Posterior cingulate gyrus (tissue), 11 donors: Measurements from ENCODE around the gene NR2F2.

ENCODE experiments used
- DNase-seq, 10 donors: peaks; one replicate each; pipeline versions ENCODE4 v3.0.0 to v3.0.0-alpha.2; 2020 to 2021; ENCODE audit warnings: mixed read lengths in 3 of 10
- intact Hi-C: fragments of 100-400 bp; cut with DNase I; formaldehyde crosslinking; loops from one replicate; pipeline ENCODE4 v1.15.1; 2023

NR2F2 gene

GRCh38 chr15:96350934-96351724, 20.6 kb downstream of the NR2F2 start:
- intact Hi-C loops = no loop called here
- no peak for DNase-seq

GRCh38 chr15:96351761-96352603, 21.5 kb downstream of the NR2F2 start:
- no peak for DNase-seq
- intact Hi-C loops = loop anchor here (2.0 kb wide), 1 partner anchor 1093 kb away; no protein-coding TSS in a partner anchor

DNA sequence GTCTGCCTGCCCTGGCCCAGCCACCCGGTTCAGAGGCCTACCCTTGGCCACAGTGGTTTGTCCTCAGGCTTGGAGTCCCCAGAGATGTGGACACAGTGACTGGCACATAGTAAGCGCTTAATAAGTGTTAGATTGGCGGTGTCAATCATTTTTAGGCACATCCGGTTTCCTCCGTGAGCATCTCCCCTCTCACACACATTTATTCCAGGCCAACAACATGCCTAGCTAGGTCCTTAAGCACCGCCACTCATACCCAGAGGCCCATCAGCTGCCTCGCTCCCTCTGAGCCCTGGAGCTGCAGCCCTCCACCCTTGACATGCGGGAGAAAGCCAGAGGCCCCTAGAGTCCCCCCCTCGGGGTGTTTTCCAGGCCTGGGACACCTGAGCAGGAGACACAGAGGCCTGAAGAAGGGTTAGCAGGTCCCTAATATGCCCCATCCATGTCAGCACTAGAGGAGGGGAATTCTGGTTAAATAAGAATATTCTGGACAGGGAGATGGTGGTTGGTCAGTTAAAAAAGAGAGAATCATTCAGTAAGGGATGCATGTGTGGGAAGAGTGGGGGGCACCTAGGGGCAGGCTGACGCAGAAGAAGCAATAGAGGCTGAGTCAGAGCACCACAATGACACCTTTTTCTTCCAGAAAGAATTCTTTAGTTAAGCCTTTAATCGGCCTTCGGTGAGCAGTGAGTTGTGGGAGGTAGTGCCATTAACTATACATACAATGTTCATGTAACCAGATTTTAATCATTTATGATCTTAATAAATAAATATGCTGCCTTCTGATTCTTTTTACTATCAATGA, 22.3 kb downstream of the NR2F2 start:
- peak in 1 of 10 donors; percentile 55 for DNase-seq
- intact Hi-C loops = loop anchor here (2.0 kb wide), 1 partner anchor 1094 kb away; no protein-coding TSS in a partner anchor

DNA sequence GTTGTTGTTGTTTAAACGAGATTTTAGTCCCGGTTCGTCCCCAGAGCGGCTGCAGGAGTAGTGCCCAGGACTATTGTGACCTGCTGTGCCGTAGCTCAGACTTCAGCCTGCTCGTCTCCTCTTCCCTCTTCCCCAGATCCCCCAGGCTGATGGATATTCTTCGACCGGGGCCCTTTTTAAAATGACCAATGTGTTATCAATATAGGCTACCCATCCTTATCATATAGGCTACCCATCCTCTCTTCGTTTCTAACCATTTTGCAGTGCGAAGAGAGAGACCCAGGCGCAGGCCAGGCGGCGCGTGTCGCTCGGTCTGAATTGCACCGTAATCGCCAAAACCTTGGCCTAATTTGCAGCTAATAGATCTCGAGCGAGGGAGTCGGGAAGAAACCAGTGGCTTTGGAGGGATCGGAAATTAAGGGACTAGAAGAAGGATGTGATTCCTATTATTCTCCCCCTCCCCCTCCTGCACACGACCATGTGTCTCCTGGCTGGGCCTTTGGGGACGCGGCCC, 23.0 kb downstream of the NR2F2 start:
- no peak for DNase-seq

DNA sequence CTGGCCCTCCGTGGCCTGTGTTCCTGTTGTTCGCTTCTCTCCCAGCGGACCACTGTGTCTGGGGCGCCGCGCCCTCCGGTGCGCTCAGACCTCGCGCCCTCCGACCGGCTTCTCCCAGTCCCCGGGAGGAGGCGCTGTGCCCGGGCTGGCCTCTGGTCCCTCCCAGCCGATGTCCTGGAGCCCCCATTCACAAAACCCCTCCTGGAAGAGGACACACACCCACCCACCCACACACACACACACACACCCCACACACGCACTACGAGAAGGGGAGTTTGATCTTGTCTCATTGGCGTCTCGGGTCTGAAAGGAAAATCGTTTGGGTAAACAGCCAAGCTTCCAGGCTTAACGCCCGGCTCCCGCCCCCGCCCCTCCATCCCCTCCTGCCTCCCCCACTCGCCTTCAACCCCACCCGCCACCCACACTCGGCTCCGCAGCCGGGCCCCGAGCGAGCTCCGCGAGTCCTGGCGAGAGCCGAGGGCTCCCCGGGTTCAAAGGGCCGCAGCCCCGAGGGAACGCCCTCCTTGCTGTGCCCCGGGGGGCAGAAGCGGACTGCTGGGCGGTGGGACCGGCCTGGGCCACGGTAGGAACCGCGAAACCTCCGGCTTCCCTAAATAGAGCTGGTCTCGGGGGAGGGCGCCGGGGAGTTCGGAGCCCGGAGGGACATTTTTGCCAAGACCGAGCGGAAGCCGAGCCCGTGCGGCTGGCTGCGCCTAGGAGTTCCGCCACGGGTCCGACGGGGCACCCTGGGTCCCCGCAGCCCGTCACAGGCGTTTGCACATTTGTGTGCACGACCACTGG, 23.6 kb downstream of the NR2F2 start:
- DNase-seq = peak in 1 of 10 donors; percentile 81
- intact Hi-C loops = loop anchor here (2.0 kb wide), 1 partner anchor 1095 kb away; no protein-coding TSS in a partner anchor

More for the DNA sequence above, 23.0 kb downstream of the NR2F2 start:
- intact Hi-C loops = loop anchor here (2.0 kb wide), 1 partner anchor 1095 kb away; no protein-coding TSS in a partner anchor

DNA sequence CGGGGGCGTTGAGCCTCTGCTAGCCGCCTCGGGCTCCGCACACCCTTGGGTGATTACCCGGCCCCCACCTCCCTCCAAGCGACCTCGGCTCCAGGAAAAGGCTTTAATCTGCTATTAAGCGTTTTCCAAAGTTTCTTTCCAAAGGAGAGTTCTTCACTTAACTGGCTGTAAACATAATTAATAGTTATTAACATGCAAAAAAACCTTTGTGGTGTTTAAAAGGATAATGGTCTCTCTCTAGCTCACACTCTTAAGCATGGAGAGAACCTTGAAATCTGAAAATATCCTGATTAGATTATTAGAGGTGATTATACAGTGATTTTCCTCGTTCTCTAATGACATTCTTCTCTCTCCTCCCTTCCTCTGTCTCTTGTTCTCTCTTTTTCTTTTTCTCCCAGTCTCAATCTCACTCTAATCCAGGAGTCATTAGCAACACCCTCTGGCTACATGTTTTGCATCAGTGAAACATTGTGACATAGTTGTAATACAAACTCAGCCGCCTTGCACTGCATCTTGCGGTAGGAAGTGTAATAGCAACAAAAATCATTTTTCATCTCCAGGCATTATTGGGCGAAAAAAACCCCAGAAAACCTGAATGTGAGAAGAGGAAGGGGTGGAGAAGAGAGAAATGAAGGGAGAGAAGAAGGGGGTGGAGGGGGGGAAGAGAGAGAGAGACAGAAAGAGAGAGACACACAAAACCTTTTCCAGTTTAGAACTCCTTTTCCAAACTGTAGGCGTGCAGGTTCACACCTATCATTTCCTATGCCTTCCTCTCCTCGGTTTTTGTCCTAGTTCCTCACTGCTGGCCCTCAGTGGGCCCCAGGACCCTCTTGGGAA, 24.4 kb downstream of the NR2F2 start:
- no peak for DNase-seq
- intact Hi-C loops = loop anchor here (5.0 kb wide), 2 partner anchors 537 to 882 kb away; no protein-coding TSS in a partner anchor

GRCh38 chr15:96355568-96356187, 25.2 kb downstream of the NR2F2 start:
- intact Hi-C loops = loop anchor here (2.0 to 5.0 kb wide), 3 partner anchors 537 to 1401 kb away; no protein-coding TSS in a partner anchor
- peak in 1 of 10 donors; percentile 59 for DNase-seq

- DNase-seq = peak; percentile 48 to 95 (median 75)
- intact Hi-C loops = loop anchor here (2.0 to 5.0 kb wide), 3 partner anchors 536 to 1400 kb away; no protein-coding TSS in a partner anchor
Measured at GRCh38 chr15:96356494-96357455, 26.3 kb downstream of the NR2F2 start.

DNA sequence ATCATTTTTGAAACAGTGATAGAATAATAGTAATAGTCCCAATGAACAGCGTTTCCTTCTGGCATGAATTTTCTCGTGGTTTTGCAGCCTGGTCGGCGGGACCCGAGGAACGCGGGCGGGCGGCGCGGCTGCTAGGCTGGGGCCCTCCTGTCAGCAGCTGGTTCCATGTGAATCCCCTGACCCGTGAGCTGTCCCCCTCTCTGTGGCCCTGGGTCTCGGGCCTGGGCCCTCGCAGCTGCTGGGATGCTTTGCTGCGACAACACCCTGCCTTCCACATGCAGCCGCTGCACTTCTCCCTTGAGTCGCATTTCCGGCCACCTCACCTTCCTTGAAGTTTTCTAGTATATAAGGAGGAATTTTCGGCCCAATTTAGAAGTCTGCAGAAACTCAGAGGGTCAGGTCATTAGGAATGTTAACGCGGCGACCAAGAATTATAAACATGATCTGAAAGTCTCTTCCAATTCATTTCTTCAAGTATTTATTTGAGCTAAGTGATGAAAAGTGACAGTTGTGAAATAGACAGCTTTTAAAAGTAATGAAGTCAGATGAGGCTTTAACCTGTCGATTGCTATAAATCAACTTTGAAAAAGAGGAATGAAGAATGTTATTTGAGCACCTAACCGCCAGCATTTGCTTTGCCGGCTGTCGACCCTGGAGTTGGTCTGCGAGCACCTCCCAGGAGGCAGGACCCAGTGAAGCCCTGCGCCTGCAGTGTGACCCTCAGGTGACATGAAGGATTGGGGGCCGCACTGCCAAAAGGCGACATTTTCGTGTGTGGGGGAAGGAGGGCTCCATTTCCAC, 27.7 kb downstream of the NR2F2 start:
- intact Hi-C loops = loop anchor here (5.0 kb wide), 2 partner anchors 534 to 879 kb away; no protein-coding TSS in a partner anchor
- DNase-seq = peak in 1 of 10 donors; percentile 68

GRCh38 chr15:96358821-96359615, 28.5 kb downstream of the NR2F2 start:
- DNase-seq = peak in 1 of 10 donors; percentile 49
- intact Hi-C loops = loop anchor here (5.0 kb wide), 2 partner anchors 533 to 878 kb away; no protein-coding TSS in a partner anchor

GRCh38 chr15:96359616-96360521, 29.4 kb downstream of the NR2F2 start:
- no peak for DNase-seq
- intact Hi-C loops = loop anchor here (5.0 kb wide), 2 partner anchors 532 to 877 kb away; no protein-coding TSS in a partner anchor

DNA sequence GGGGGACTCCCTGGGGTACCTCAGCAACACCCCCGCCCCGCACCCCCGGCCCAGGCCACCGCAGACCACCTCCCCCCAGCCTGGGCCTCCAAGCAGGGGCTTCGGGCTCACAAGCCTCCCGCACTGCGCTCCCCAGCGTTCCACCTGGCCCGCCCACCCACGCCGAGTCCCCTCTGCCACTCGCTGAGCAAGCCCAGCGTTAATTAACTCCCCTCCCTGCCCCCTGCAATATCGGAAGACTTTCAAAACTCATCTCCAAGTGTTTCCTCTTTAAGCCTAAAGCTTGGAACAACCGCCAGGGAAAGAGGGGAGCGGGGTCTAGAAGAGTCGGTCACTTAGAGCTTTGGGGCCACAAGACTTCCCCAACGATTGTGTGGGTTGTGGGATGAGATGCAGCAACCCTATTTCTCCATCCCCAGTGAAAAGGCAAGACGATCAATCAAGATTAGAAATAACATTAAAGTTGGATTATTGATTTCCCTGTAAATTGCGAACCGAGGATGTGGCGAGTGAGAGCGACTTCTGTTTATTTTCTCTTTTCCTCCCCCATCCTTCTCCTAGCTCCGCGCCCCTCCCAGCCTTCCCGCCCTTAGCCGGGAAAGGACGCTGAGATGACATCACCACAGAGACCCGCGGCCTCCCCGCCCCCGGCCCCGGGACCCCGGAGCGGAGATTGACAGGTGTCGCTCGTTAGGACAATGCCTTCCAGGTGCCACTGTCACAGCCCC, 30.2 kb downstream of the NR2F2 start:
- DNase-seq = no peak
- intact Hi-C loops = no loop called here
